Inflammatory macrophage (primary cell): ENCODE data around the gene KLK5.

Experiments
- DNase-seq, 2 donors: peaks; one replicate each; pipeline ENCODE4 v3.0.0-alpha.2; 2020 to 2022

KLK5 gene

DNA sequence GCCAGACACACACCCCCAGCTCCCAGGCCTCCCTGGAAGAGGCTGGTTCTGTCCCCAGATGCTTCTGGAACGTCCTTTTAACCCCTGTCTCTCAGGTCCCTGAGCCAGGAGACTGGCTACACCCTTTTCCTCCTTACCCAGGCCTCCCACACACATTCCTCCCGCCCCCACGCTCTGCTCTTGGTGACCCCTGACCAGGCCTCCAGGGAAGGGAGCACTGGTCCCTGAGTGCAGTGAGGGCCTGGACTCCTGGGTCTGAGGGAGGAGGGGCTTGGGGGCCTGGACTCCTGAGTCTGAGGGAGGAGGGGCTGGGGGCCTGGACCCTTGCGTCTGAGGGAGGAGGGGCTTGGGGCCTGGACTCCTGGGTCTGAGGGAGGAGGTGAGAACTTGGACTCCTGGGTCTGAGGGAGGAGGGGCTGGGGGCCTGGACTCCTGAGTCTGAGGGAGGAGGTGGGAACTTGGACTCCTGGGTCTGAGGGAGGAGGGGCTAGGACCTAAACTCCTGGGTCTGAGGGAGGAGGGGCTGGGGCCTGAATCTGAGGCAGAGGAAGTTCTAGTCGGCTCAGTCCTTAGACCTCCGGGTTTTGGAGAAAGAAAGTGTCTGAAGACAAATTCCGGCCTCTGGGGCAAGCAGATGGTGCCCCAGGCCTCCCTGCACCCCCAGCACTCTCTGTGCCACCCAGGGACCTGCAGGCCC, 16.0 kb upstream of the KLK5 start:
- no peak for DNase-seq

DNA sequence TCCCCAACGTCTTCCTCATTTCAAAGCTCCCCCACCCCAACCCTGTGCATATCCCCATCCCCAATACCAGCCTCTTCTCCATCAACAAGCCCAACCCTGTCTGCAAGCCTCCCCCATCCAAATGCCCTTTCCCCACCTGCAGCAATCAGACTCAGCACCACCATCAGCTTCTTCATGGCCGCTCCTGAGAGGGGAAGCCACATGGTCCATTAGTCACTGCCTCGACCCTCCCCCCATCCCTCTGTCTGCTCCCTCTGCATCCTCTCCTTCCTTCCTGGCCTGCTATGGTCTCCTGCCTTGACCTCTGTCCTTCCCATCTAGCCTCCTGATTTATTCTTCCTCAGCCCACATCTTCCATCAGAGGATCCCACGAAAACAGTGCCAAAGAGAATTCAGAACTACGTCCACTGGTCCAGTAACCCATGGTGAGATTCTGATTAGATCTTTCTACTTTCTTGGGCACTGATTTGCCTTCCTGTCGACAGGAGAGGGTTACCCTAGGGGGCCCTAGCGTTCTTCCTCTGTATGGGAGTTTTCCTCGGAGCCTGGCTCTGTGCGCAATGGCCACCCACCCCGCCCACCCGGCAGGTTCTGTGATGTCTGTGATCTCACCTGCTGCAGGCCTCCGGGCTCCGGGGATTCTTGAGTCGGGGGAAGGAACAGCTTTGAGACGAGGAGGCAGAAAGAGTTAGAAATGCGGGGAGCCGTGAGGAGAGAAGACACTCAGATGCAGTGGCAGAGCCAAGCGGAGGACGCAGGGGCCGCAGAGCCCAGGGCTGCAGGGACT, 15.3 kb upstream of the KLK5 start:
- no peak for DNase-seq

DNA sequence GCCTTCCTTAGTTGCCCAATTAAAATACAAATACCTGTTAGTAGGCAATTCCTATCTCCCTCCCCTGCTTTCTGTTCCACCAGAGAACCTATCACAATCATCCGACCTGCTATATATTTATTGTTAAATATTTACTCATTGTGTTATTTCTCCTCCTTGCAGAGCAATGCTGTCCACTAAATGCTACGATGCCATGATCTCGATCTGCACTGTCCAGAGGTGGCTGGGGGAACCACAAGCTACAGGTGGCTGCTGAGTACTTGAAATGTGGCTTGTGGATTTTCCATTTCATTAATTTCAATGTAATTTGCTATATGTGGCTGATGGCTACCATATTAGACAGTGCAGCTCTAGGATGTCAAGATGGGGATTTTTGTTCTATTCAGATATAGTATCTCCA, 11.4 kb upstream of the KLK5 start:
- no peak for DNase-seq

DNA sequence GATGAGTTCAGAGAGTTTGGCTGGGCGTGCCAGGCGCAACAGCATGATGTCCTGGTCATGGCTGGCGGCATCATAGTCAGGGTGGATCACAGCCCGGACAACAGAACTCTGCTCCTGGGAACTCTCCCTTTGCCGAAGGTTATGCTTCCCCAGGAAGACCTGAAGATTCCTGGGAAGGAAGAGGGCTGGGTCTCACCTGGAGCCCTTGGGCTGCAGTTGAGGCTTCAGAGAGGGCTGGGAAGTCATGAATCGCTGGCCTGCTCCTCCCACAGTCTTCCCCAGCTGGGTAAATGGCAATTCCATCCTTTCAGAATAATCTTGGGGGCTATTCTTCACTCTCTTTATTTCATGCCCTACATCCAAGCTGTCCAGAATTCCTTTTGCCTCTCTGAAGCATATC, 10.5 kb upstream of the KLK5 start:
- DNase-seq: no peak

DNA sequence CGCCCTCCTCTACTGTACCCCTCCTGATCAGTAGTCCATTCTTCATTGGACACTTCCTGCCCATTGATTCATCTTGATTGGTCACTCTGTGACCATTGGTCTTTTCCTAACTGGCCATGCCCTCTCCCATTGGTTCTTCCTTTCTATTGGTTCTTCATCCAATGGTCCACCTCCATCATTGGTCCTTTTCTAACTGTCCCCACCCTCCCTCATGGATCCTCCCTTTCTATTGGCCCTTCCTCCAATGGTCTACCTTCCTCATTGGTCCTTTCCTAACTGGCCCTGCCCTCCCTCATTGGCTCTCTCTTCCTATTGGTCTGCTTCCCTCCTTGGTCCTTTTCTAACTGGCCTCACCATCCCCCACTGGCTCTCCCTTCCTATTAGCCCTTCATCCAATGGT, 9.4 kb upstream of the KLK5 start:
- DNase-seq: no peak

DNA sequence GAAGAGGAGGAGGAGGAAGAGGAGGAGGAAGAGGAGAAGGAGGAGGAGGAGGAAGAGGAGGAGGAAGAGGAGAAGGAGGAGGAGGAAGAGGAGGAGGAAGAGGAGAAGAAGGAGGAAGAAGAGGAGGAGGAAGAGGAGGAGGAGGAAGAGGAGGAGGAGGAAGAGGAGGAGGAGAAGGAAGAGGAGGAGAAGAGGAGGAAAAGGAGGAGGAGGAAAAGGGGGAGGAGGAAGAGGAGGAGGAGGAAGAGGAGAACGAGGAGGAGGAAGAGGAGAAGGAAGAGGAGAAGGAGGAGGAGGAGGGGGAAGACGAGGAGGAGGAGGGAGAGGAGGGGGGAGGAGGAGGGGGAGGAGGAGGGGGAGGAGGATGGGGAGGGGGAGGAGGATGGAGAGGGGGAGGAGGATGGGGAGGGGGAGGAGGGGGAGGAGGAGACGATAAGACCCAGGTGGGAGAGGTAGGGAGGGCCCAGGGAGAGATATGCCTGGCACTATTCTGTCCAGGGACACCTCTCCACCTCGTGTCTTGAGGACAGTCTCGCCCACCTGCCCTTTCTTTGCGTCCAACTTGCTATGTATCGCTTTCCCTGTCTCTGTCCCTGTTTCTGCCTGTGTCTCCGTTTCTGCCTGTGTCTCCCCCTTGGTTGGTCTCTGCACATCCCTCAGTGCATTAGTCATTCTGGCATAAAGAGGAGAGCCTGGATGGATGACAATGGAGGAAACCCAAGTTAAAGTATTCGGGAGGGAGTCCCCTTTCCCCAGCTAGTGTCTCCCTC, 7.1 kb upstream of the KLK5 start:
- DNase-seq: no peak

DNA sequence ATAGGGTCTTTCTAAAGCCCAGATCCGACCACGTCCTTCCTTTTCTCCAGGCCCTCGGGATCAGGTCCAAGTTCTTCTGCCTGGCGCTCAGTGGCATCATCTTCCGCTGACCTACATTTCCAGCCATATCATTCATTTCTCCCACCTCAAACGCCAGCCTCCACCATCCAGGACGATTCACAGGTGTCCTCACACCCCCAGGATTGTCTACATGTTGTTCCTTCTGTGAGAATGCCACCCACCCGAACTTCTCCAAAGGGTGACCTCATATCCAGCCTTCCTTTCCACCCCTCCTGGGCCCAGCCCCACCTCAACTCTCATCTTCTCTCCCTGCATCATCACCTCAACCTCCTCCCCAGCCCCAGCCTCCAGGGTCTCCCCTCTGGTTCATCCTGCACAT, 4.7 kb upstream of the KLK5 start:
- no peak for DNase-seq

DNA sequence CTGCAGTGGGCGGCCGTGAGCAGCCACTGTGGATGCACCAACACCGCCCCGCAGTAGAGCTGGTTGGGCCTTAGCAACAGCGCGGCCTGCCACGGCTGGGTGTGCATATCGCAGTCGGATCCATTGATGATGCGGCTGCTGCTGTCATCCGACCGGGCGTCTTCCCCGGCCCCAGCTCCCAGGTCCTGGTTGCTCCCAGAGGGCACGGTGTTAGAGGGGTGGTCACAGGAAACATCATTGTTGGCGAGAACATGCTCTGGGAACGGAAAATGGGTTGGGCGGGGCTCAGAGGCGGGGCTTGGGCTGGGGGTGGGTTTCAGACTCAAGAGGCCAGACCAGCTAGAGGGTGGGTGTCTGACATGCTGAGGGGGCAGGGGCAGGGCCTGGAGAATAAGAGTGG, 3.0 kb downstream of the KLK5 start:
- DNase-seq: no peak

DNA sequence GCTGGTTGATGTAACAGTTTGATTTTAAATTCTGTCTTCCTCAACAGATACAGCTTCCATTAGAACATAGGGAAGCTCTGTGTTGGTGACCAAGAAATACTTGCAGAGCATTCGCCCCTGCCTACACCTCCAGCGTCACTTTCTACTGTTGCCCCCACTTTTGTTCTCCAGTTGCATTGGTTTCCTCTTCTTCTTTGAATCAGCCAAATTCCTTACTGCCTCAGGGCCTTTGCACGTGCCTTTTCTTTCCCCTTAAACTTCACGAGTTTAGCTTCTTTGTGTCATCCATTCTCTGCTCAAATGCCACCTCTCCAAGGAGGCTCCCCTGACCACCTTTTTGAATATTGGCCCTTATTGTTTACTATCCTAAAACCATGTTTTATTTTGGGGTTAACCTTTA, 5.7 kb downstream of the KLK5 start:
- no peak for DNase-seq

DNA sequence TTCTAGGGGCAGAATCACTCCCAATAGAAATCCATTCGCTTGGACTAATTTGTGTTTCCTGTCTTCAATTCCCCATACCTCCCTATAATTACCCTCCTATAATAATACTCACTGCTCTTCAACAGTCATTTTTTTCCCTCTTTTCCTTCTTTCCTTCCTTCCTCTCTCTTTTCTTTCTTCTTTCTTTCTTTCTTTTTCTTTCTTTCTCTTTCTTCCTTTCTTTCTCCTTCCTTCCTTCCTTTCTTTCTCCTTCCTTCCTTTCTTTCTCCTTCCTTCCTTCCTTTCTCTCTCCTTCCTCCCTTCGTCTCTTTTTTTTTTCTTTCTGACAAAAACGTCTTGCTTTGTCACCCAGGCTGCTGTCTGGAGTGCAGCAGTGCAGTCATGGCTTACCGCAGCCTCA, 8.0 kb downstream of the KLK5 start:
- DNase-seq: no peak

DNA sequence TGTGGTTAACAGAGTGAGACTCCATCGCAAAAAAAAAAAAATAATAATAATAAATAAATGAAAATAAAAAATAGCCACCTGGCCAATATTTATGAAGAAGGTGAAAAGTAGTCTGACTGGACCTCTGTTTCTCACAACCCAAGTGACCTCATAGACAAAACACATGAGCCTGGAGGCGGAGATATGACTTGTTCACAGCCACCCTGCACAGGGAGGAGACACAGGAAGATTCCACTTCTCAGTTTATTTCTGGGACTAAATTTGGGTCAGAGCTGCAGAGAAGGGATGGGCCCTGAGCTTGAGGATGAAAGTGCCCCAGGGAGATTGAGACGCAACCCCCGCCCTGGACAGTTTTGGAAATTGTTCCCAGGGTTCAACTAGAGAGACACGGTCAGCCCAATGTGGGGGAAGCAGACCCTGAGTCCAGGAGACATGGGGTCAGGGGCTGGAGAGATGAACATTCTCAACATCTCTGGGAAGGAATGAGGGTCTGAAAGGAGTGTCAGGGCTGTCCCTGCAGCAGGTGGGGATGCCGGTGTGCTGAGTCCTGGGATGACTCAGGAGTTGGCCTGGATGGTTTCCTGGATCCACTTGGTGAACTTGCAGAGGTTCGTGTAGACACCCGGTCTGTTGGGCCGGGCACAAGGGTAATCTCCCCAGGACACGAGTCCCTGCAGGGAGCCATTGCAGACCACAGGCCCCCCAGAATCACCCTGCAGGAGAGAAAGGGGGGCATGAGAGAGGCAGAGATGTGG, 9.6 kb downstream of the KLK5 start:
- no peak for DNase-seq

DNA sequence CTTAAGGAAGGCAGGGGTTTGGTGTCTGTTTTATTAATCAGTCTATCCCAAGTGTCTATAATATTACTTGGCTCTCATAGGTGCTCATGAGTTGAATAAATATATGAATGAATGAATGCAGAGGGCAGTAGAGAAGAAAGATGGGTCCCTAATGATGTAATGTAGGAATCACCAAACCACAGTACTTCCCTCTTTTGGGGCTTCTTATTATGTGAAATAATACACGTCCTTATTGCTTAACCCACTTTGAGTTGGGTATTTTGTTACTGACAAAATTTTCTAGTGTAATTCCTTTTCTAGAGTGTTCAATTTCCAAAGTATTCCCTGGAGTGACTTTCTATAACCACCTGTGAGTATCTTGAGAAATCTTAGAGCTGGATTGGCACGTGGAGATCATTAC, 13.2 kb downstream of the KLK5 start:
- peak in 1 of 2 donors; percentile 37 for DNase-seq

DNA sequence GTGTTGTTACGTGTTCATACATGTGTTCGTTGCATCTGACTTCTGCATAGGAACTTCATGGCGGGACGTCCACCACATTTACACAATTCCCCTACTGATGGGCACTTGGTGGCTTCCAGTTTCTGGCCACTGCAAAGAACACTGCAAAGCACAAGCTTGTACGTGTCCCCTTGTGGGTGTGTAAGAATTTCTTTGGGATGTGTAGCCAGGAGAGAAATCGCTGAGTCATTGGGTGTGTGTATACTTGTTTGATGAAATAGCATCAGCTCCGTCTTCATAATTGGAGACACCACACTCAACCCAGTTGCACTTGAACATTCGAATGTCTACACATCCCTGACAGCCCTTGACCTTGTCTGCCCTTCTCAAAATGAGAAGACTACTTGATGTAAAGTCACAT, 19.2 kb downstream of the KLK5 start:
- no peak for DNase-seq

DNA sequence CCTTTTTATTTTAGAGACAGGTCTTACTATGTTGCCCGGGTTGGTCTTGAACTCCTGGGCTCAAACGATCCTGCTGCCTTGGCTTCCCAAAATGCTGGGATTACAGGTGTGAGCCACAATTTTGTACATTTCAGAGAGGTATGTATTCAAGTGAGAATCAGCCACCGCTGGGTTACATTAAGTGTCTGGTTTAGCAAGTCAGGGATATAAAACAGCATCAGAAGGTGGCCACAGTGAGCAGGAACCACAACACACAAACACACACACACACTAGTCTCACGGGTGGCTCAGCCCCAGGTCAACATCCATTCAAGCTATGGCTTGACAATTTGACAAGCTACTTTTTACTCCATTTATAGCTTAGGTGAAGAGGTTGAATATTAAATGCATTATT, 20.2 kb downstream of the KLK5 start:
- no peak for DNase-seq

DNA sequence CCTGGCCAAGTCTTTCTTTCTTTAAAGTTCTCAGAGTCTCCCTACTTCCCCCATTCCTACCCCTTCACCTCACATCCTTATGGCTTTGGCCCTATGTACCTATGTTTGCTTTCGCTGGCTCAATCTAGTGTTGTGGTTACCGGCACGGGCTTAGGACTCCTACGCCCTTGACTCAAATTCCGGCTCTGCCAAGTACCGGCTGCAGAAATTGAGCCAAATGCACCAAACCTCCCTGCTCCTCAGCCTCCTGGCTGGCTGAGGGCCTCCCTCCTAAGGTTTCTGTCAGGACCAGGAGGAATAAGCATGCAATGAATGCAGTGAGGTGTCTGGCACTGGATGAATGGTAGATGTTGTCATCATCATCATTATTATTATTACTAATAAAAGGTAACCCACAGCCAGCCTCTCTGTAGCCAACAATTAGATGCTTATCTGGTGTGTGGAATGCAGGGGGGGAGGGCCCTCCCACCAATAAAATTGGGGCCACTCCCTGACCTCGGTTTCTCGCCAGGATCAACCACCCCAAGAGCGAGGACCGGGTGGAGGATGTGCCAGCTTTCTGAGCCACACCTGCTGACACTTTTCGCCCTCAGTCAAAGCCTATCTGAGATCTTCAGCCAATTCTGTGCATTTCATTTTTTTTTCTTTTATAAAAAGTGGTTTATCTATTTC, 20.7 kb downstream of the KLK5 start:
- no peak for DNase-seq

DNA sequence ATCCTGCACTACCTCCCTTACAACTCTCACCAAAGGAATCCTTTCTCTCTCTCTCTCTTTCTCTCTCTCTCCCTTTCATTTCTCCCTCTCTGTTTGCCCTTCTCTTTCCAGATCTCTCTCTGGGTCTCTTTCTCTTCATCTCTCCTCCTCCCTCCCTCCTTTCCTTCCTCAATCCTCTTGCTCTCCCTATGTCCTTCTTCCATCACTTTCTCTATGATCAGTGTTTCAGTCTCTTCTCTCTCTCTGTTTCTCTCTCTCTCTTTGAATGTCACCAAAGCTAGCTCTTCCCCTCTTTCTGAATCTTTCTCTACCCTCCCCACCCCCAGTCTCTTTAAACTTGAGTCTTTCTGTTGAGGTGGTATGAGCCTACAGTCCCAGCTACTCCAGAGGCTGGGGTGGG, 21.8 kb downstream of the KLK5 start:
- DNase-seq: no peak

DNA sequence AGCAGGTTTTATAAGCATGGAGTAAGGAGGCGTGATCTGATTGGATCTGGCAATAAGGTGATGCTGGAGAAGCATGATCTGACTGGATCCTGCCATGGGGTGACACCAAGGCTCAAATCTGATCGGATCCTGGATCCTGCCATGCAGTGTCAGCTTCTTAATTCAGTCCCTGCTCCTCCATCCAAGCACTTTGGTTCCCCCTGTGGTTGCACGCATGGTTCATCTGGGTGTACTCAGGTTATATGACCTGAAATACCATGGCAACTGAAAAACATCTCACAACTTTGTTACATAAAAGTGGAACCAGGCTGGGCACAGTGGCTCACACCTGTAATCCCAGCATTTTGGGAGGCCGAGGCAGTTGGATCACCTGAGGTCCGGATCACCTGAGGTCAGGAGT, 24.0 kb downstream of the KLK5 start:
- DNase-seq: no peak

DNA sequence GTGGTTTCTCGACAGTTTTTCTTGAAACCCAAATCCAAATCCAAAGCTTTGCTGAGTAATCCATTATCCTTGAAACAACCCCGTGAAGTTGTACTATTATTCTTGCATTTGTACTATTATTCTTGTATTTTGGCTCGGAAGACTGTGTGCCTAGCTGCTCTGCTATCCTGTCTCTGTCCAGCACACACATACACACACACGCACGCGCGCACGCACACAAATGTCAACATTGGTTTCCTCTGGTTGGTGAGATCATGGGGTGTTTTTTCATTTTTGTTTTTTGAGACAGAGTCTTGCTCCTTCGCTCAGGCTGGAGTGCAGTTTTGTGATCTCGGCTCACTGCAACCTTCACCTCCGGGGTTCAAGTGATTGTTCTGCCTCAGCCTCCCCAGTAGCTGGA, 26.7 kb downstream of the KLK5 start:
- no peak for DNase-seq

DNA sequence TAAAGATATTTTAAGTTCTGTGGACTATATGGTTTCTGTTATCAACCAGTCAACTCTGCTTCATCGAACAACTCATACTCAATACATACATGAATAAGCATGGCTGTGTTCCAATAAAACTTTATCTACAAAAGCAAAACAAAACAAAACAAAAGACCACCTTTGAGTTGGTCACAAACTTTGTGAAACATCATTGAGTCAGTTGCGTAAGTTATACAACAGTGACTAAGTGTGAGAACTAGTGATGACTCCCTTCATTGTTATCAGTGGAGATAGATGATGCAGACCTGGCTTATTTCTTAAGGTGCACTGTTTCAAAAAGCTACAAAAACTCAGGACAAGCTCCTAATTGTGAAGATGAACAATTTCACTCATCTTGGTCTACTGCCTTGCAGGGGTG, 27.1 kb downstream of the KLK5 start:
- DNase-seq: no peak

DNA sequence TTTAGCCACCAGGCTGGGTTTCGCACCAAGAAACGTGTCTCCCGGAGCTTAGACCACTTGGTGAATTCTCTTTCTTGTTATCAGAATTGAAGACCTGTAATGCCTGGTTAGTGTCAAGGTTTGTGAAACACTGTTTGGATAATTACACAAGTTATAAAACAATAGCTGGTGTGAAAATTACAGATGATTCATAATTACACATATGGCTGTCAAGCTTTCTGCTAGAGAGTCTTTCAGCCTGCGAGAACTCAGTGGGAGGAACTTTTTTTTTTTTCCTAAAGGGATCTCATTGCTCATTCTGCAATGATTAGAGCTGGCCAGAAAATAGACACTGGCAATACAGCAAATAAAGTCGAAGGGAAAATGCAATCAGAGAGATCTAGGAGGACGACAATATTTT, 28.3 kb downstream of the KLK5 start:
- DNase-seq: no peak

DNA sequence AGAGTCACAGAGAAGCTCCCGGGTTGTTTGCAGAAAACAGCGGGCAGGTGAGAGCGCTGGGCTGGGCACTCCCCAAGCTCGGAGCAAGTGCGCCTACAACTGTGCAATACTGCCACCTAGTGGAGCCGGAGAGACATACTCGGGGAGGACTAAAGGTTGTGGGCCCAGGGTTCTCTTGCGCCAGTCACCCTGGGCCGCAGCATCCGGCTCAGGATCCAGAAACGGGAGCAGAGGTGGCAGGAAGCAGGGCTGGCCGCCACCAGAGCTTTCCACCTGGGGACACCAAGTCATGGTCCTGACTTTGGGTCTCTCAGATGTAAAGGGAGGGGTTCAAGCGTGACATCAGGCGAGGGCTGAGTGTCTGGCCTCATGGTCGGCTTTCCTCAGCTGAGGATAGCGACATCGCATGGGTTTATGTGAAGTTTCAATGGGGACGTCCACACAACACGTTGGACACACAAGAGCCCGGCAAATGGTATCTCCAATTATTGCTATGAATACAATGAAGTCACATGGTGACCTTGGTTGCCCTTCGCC, 30.5 kb downstream of the KLK5 start:
- DNase-seq: peak; percentile 78 to 88
